Measurements from ENCODE around the gene RPL32. TPM values are rescaled to one million over a fixed set of nuclear protein-coding genes. Genes with fewer than 3 reads are reported as not detected.
"Not testable (repeated sequence)": the region's sequence is repeated elsewhere in the genome, so short reads cannot be mapped to it uniquely, and the experiment has no call there.

RPL32 gene
- total RNA-seq, 4 donors from 2014 or later: 784 to 1,554 (median 1,100) TPM

DNA sequence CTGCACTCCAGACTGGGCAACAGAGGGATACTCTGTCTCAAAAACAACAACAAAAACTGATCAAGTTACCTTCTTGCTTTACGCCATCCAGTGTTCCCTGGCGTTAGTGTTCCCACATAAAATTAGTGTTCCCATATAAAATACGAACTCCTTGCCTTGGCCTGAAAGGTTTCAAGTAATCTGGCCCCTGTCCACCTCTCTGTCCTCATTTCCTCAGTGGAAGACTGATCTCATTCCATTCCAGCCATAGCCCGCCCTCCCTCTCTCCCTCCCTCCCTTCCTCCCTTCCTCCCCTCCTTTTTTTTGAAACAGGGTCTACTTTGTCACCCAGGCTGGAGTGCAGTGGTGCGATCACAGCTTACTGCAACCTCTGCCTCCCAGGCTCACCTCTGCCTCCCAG lies 47.7 kb downstream of the RPL32 start:
- 73% methylated on average over 5 of the region's 5 CpGs for WGBS
- Histone ChIP-seq H3K4me3 (no peak overlapping the region), H3K36me3 (no peaks in the 10 kb centered on the region), H3K9me3 (no peaks in the 10 kb centered on the region), H3K4me1 (peaks cover 12 to 30% (median 25%) of the 10 kb centered on the region in 4 donors), H3K27me3 (no peaks in the 10 kb centered on the region), H3K27ac (replicated peaks in 1 of 4) (no peak overlapping the region)
- no peak for TF ChIP-seq EP300 (IDR thresholded peaks at IDR 0.05)
- TF ChIP-seq, protein P1, sequence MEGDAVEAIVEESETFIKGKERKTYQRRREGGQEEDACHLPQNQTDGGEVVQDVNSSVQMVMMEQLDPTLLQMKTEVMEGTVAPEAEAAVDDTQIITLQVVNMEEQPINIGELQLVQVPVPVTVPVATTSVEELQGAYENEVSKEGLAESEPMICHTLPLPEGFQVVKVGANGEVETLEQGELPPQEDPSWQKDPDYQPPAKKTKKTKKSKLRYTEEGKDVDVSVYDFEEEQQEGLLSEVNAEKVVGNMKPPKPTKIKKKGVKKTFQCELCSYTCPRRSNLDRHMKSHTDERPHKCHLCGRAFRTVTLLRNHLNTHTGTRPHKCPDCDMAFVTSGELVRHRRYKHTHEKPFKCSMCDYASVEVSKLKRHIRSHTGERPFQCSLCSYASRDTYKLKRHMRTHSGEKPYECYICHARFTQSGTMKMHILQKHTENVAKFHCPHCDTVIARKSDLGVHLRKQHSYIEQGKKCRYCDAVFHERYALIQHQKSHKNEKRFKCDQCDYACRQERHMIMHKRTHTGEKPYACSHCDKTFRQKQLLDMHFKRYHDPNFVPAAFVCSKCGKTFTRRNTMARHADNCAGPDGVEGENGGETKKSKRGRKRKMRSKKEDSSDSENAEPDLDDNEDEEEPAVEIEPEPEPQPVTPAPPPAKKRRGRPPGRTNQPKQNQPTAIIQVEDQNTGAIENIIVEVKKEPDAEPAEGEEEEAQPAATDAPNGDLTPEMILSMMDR (IDR thresholded peaks at IDR 0.05): no peak
- TF ChIP-seq POLR2A (IDR thresholded peaks at IDR 0.05; ENCODE audit: low read depth): no peak
- TF ChIP-seq POLR2AphosphoS5 (IDR thresholded peaks at IDR 0.05): no peak
- intact Hi-C loops (cut with DNase I): no loop called here
- DNase-seq (ENCODE audit: extremely low spot score): no peak

DNA sequence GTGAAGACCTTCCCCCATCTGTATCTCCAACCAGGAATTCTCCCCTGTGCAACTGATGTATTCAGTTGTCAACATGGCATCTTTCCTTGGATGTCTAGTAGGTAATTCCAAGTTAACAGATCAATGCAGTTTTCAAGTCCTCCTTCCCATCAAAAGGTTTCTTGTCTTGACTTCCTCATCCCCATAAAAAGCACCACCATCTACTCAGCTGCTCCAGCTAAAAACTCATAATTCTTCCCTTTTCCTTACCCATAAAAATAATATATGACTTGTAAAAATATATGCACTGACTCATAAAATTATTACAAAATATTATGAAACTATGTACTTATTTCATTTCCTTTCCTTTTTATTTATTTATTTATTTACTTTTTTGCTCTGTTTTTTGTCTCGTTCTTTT lies 49.9 kb downstream of the RPL32 start:
- Histone ChIP-seq H3K27me3 (no peaks in the 10 kb centered on the region), H3K9me3 (no peaks in the 10 kb centered on the region), H3K4me1 (peaks cover 6 to 7% (median 6%) of the 10 kb centered on the region in 4 donors), H3K4me3 (no peak overlapping the region), H3K27ac (replicated peaks in 1 of 4) (no peak overlapping the region), H3K36me3 (no peaks in the 10 kb centered on the region)
- TF ChIP-seq POLR2AphosphoS5 (IDR thresholded peaks at IDR 0.05) (no peak), POLR2A (IDR thresholded peaks at IDR 0.05; ENCODE audit: low read depth) (no peak), EP300 (IDR thresholded peaks at IDR 0.05) (no peak)
- TF ChIP-seq, protein P1 (IDR thresholded peaks at IDR 0.05): no peak
- intact Hi-C loops (cut with DNase I): no loop called here
- WGBS: 76% methylated on average over 1 of the region's 1 CpG
- no peak for DNase-seq (ENCODE audit: extremely low spot score)

DNA sequence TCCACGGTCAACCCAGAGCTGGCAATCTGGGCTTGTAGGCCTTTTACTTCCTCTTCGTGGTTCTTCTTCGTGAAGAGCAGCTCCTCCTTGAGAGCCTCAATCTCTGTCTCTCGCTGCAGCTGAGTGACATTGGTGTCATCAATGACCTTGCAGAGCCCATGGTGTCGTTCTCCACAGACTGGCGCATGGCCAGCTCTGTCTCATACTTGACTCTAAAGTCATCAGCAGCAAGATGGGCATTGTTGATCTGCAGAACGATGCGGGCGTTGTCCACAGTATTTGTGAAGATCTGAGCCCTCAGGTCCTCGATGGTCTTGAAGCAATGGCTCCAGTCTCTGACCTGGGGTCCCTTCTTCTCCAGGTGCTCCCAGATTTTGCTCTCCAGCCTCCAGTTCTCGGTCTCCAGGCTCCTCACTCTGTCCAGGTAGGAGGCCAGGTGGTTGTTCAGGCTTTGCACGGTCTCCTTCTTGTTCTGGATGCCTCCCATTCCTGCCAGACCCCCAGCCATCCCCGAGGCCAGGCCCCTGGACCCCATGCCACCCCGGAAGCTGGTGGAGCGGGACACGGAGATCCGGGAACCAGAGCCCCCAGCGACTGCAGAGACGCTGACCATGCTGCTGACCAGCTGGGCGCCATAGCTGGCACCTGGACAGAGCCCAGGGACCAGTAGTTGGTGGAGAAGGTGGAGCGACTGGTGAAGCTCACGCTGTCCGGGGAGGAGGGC lies 53.2 kb downstream of the RPL32 start:
- intact Hi-C loops (cut with DNase I); H3K4me3 ChIP-seq; H3K27me3 ChIP-seq; H3K4me1 ChIP-seq; DNase-seq (ENCODE audit: extremely low spot score); H3K9me3 ChIP-seq; H3K36me3 ChIP-seq; H3K27ac ChIP-seq (replicated peaks in 1 of 4): not testable (repeated sequence)
- 91% methylated on average over 19 of the region's 23 CpGs for WGBS

DNA sequence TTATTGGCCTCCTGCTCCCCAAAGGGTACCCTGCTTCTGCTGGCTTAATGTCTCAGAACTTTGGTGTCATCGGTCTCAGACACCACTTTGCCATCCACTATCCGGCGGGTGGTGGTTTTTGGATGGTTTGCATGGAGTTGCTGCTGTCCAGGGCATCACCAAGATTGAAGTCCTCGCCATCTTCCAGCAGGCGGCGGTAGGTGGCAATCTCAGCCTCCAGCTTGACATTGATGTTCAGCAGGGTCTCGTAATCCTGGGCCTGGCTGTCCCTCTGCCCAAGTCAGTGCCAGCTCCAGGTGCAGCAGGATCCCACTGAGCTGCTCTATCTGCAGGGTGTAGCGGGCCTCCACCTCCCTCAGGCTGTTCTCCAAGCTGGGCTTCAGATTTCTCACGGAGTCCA lies 54.0 kb downstream of the RPL32 start:
- intact Hi-C loops (cut with DNase I); DNase-seq (ENCODE audit: extremely low spot score): not testable (repeated sequence)

DNA sequence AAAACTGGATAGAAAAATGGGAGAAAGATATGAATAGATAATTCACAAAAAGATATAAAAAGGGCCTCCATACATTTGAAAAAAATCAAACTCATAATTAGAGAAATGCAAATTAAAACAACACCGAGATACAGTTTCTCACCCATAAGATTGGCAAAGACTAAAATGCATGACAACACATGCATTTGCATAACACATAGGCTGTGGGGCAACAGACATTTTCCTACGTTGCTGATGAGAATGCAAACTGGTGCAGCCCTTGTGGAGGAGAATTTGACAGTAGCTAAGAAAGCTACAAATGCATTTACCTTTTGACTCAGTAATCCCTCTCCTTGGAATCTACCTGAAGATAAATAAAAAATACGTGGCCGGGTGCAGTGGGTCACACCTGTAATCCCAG lies 56.3 kb downstream of the RPL32 start:
- 69% methylated on average over 4 of the region's 4 CpGs for WGBS
- intact Hi-C loops (cut with DNase I): no loop called here

More for the DNA sequence above, 54.0 kb downstream of the RPL32 start:
- H3K36me3 ChIP-seq; H3K27ac ChIP-seq (replicated peaks in 1 of 4); H3K4me1 ChIP-seq; H3K4me3 ChIP-seq; H3K9me3 ChIP-seq; H3K27me3 ChIP-seq: not testable (repeated sequence)
- TF ChIP-seq, protein P1 (IDR thresholded peaks at IDR 0.05): peak in 1 of 3 experiments; percentile 46
- WGBS: 79% methylated on average over 7 of the region's 9 CpGs

More for the DNA sequence above, 56.3 kb downstream of the RPL32 start:
- Histone ChIP-seq H3K9me3 (no peaks in the 10 kb centered on the region), H3K27ac (replicated peaks in 1 of 4) (no peak overlapping the region), H3K27me3 (no peaks in the 10 kb centered on the region), H3K4me3 (no peak overlapping the region), H3K36me3 (no peaks in the 10 kb centered on the region), H3K4me1 (peaks cover 0 to 7% (median 3%) of the 10 kb centered on the region in 4 donors)
- TF ChIP-seq POLR2A (IDR thresholded peaks at IDR 0.05; ENCODE audit: low read depth): no peak
- TF ChIP-seq POLR2AphosphoS5 (IDR thresholded peaks at IDR 0.05): no peak
- TF ChIP-seq EP300 (IDR thresholded peaks at IDR 0.05): no peak
- TF ChIP-seq, protein P1 (IDR thresholded peaks at IDR 0.05): no peak
- DNase-seq (ENCODE audit: extremely low spot score): no peak

Small RNA genes within 50 kb of the gene (small RNA-seq; reads per million reads assigned to genes)
- gene AC034198.1: 0 reads per million in 3 donors

Other genes with a start within 250 kb of the RPL32 start
- 100 to 1,000 TPM; 113 to 153 (median 116) TPM for gene RAF1, start 177.4 kb downstream of the RPL32 start, total RNA-seq
- not detected for gene TMEM40, start 82.3 kb downstream of the RPL32 start, total RNA-seq
- 10 to 100 TPM; 10.8 to 26.8 (median 19.6) TPM for gene CAND2, start 44.9 kb downstream of the RPL32 start, total RNA-seq
- gene IQSEC1, start 231.9 kb upstream of the RPL32 start, total RNA-seq: 10 to 100 TPM; 56.1 to 99.5 (median 78.2) TPM

Measured in esophagus muscularis mucosa (tissue), 4 donors.